ENCODE data around the gene BBOF1.

BBOF1 gene

GRCh38 chr14:74064426-74064825, 45.3 kb downstream of the BBOF1 start:
- H4K20me1 ChIP-seq (ENCODE audit: low read depth, low read length), result no peaks in the 10 kb centered on the region
- H3K9ac ChIP-seq (ENCODE audit: low read length), result no peak overlapping the region
- no peaks in the 10 kb centered on the region for H3K9me2 ChIP-seq (replicated peaks; ENCODE audit: insufficient read depth, low read length)
- no peaks in the 10 kb centered on the region for H3K9me3 ChIP-seq (ENCODE audit: insufficient read depth, low read length)
- no peak overlapping the region for H2AFZ ChIP-seq (ENCODE audit: low read depth, low read length, severe bottlenecking)
- no peak overlapping the region for H3K4me2 ChIP-seq (ENCODE audit: low read depth, low read length, poor library complexity, severe bottlenecking)
- no peaks in the 10 kb centered on the region for H3K79me2 ChIP-seq (ENCODE audit: insufficient read depth, low read length)
- no peaks in the 10 kb centered on the region for H3K36me3 ChIP-seq (ENCODE audit: low read length)
- H3K4me3 ChIP-seq (ENCODE audit: insufficient read depth, low read length, poor library complexity, severe bottlenecking), result no peak overlapping the region
- no peaks in the 10 kb centered on the region for H3K27me3 ChIP-seq (ENCODE audit: low read length)
- TF ChIP-seq, protein P1, sequence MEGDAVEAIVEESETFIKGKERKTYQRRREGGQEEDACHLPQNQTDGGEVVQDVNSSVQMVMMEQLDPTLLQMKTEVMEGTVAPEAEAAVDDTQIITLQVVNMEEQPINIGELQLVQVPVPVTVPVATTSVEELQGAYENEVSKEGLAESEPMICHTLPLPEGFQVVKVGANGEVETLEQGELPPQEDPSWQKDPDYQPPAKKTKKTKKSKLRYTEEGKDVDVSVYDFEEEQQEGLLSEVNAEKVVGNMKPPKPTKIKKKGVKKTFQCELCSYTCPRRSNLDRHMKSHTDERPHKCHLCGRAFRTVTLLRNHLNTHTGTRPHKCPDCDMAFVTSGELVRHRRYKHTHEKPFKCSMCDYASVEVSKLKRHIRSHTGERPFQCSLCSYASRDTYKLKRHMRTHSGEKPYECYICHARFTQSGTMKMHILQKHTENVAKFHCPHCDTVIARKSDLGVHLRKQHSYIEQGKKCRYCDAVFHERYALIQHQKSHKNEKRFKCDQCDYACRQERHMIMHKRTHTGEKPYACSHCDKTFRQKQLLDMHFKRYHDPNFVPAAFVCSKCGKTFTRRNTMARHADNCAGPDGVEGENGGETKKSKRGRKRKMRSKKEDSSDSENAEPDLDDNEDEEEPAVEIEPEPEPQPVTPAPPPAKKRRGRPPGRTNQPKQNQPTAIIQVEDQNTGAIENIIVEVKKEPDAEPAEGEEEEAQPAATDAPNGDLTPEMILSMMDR (IDR thresholded peaks at IDR 0.05; ENCODE audit: insufficient read depth, low read length, poor library complexity, severe bottlenecking), result no peak
- no peak for TF ChIP-seq EZH2phosphoT487 (conservative IDR thresholded peaks at IDR 0.05; ENCODE audit: low read length)
- H3F3A ChIP-seq (ENCODE audit: insufficient read depth), result no peaks in the 10 kb centered on the region
- H3K27ac ChIP-seq (ENCODE audit: low read depth, low read length), result no peak overlapping the region

- H3K79me2 ChIP-seq (ENCODE audit: insufficient read depth, low read length), result no peaks in the 10 kb centered on the region
- H3K36me3 ChIP-seq (ENCODE audit: low read length), result no peaks in the 10 kb centered on the region
- H3K9me3 ChIP-seq (ENCODE audit: insufficient read depth, low read length), result no peaks in the 10 kb centered on the region
- no peaks in the 10 kb centered on the region for H4K20me1 ChIP-seq (ENCODE audit: low read depth, low read length)
- no peak overlapping the region for H3K9ac ChIP-seq (ENCODE audit: low read length)
- H3K4me3 ChIP-seq (ENCODE audit: insufficient read depth, low read length, poor library complexity, severe bottlenecking), result no peak overlapping the region
- H3K4me2 ChIP-seq (ENCODE audit: low read depth, low read length, poor library complexity, severe bottlenecking), result no peak overlapping the region
- H2AFZ ChIP-seq (ENCODE audit: low read depth, low read length, severe bottlenecking), result no peak overlapping the region
- no peaks in the 10 kb centered on the region for H3K9me2 ChIP-seq (replicated peaks; ENCODE audit: insufficient read depth, low read length)
- no peaks in the 10 kb centered on the region for H3K27me3 ChIP-seq (ENCODE audit: low read length)
- no peaks in the 10 kb centered on the region for H3F3A ChIP-seq (ENCODE audit: insufficient read depth)
- no peak overlapping the region for H3K27ac ChIP-seq (ENCODE audit: low read depth, low read length)
- no peak for TF ChIP-seq EZH2phosphoT487 (conservative IDR thresholded peaks at IDR 0.05; ENCODE audit: low read length)
- TF ChIP-seq, protein P1 (IDR thresholded peaks at IDR 0.05; ENCODE audit: insufficient read depth, low read length, poor library complexity, severe bottlenecking), result no peak
These were observed 45.7 kb downstream of the BBOF1 start for GRCh38 chr14:74064883-74065282.

DNA sequence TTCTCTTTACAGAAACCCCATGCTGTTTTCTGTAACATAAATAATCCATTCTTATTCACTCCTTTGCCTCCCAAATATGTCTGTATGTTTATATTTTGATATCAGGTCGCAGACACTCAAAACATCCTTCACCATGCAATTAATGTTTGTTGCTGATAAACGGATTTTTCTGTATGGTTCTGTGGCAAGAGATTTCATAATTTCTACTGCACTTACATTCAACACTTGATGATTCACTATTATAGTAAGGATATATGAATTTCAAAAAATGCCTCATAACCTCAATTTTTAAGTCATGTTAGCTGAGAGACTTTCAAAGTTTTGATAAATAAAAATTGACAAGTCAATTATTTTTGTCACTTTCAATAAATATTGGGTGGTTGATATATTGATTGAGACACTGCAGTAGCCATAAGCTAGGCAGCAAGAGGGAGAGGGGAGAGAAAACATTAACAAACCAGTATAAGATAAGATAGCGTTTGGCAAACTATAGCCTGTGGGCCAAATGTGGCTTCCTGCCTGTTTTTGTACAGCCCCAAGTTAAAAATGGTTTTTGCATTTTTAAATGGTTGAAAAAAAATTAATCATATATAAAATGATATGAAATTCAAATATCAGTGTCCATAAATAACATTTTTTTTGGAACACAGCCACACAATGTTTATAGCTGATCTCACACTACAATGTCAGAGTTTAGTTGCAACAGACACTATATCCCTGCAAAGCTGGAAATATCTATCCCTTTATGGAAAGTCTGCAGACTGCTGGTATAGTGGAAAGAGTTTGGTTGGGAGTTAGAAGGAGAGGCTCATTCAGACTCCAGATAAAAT, 46.8 kb downstream of the BBOF1 start:
- Histone ChIP-seq H3K36me3 (ENCODE audit: low read length) (no peaks in the 10 kb centered on the region), H3K9me3 (ENCODE audit: insufficient read depth, low read length) (no peaks in the 10 kb centered on the region), H3K79me2 (ENCODE audit: insufficient read depth, low read length) (no peaks in the 10 kb centered on the region), H3K27me3 (ENCODE audit: low read length) (no peaks in the 10 kb centered on the region), H3K27ac (ENCODE audit: low read depth, low read length) (no peak overlapping the region), H3K4me3 (ENCODE audit: insufficient read depth, low read length, poor library complexity, severe bottlenecking) (no peak overlapping the region), H2AFZ (ENCODE audit: low read depth, low read length, severe bottlenecking) (no peak overlapping the region), H3K9me2 (replicated peaks; ENCODE audit: insufficient read depth, low read length) (no peaks in the 10 kb centered on the region), H3K4me2 (ENCODE audit: low read depth, low read length, poor library complexity, severe bottlenecking) (no peak overlapping the region), H3F3A (ENCODE audit: insufficient read depth) (no peaks in the 10 kb centered on the region), H4K20me1 (ENCODE audit: low read depth, low read length) (no peaks in the 10 kb centered on the region), H3K9ac (ENCODE audit: low read length) (no peak overlapping the region)
- TF ChIP-seq, protein P1 (IDR thresholded peaks at IDR 0.05; ENCODE audit: insufficient read depth, low read length, poor library complexity, severe bottlenecking), result no peak
- TF ChIP-seq EZH2phosphoT487 (conservative IDR thresholded peaks at IDR 0.05; ENCODE audit: low read length), result no peak
